Measurements from ENCODE around the gene BEND2. TPM values are rescaled to one million over a fixed set of nuclear protein-coding genes. Genes with fewer than 3 reads are reported as not detected.

The BEND2 gene
- total RNA-seq, 1 experiment from 2014 or later, result not detected

DNA sequence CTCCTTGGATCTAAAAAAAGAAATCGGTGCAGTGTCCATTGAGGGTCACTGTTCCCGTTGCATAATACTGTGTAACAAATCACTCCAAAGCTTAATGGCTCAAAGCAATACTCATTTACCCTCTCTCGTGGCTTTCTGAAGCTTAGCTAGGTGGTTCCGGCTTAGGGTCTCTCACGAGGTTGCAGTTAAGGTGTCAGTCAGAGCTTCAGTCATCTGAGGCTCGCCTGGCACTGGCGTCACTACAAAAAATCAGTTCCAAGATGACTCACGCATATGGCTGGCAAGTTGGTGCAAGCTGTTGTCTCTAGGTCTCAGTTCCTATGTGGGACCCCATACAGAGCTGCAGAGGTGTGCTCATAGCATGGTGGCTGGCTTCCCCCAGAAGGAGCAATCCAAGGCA is 91.0 kb downstream of the BEND2 start:
- POLR2A ChIA-PET, result no interaction called here
- DNase-seq (ENCODE audit: low read depth, low spot score), result no peak
- TF ChIP-seq, protein P1, sequence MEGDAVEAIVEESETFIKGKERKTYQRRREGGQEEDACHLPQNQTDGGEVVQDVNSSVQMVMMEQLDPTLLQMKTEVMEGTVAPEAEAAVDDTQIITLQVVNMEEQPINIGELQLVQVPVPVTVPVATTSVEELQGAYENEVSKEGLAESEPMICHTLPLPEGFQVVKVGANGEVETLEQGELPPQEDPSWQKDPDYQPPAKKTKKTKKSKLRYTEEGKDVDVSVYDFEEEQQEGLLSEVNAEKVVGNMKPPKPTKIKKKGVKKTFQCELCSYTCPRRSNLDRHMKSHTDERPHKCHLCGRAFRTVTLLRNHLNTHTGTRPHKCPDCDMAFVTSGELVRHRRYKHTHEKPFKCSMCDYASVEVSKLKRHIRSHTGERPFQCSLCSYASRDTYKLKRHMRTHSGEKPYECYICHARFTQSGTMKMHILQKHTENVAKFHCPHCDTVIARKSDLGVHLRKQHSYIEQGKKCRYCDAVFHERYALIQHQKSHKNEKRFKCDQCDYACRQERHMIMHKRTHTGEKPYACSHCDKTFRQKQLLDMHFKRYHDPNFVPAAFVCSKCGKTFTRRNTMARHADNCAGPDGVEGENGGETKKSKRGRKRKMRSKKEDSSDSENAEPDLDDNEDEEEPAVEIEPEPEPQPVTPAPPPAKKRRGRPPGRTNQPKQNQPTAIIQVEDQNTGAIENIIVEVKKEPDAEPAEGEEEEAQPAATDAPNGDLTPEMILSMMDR (IDR thresholded peaks at IDR 0.05), result no peak
- Histone ChIP-seq H3K27me3 (ENCODE audit: control insufficient read depth, insufficient read depth, low read length) (no peaks in the 10 kb centered on the region), H3K9me3 (ENCODE audit: control insufficient read depth, insufficient read depth, low read depth, low read length) (no peaks in the 10 kb centered on the region), H3K4me1 (ENCODE audit: control insufficient read depth, insufficient read depth, low read length) (no peaks in the 10 kb centered on the region), H3K27ac (ENCODE audit: low read length) (no peak overlapping the region), H3K4me3 (ENCODE audit: low read depth in 2 of 2, low read length in 2 of 2) (no peak overlapping the region), H3K36me3 (ENCODE audit: control insufficient read depth, insufficient read depth, low read length) (no peaks in the 10 kb centered on the region)
- intact Hi-C loops (cut with micrococcal nuclease; ENCODE audit: unreplicated experiment), result no loop called here
- in situ Hi-C loops (cut with HindIII; ENCODE audit: low pct_unique_long_range_greater_than_20kb, low sequenced_read_pairs), result no loop called here
- no peak for ATAC-seq
- BruUV-seq (replicated peaks), result no TSS peak
- CTCF ChIA-PET, result no interaction called here

DNA sequence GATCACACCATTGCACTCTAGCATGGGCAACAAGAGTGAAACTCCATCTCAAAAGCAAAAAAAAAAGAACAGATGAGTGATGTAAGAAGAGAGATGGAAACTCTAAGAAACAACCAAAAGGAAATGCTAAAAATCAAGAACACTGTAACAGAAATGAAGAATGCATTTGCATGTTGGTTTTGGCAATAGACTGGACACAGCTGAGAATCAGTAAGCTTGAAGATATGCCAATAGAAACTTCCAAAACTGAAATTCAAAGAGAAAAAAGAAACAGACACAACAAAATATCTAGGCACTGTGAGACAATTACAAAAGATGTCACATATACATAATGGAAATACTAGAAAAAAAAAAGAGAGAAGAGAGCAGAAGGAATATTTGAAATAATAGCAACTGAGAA is 93.7 kb downstream of the BEND2 start:
- in situ Hi-C loops (cut with HindIII; ENCODE audit: low pct_unique_long_range_greater_than_20kb, low sequenced_read_pairs) (no loop called here), intact Hi-C loops (cut with micrococcal nuclease; ENCODE audit: unreplicated experiment) (no loop called here)
- no peak overlapping the region for H3K27ac ChIP-seq (ENCODE audit: low read length)
- DNase-seq (ENCODE audit: low read depth, low spot score), result no peak
- H3K36me3 ChIP-seq (ENCODE audit: control insufficient read depth, insufficient read depth, low read length), result no peaks in the 10 kb centered on the region
- no peak overlapping the region for H3K4me3 ChIP-seq (ENCODE audit: low read depth in 2 of 2, low read length in 2 of 2)
- no TSS peak for BruUV-seq (replicated peaks)
- no peaks in the 10 kb centered on the region for H3K27me3 ChIP-seq (ENCODE audit: control insufficient read depth, insufficient read depth, low read length)
- POLR2A ChIA-PET, result no interaction called here
- no peaks in the 10 kb centered on the region for H3K4me1 ChIP-seq (ENCODE audit: control insufficient read depth, insufficient read depth, low read length)
- TF ChIP-seq, protein P2, sequence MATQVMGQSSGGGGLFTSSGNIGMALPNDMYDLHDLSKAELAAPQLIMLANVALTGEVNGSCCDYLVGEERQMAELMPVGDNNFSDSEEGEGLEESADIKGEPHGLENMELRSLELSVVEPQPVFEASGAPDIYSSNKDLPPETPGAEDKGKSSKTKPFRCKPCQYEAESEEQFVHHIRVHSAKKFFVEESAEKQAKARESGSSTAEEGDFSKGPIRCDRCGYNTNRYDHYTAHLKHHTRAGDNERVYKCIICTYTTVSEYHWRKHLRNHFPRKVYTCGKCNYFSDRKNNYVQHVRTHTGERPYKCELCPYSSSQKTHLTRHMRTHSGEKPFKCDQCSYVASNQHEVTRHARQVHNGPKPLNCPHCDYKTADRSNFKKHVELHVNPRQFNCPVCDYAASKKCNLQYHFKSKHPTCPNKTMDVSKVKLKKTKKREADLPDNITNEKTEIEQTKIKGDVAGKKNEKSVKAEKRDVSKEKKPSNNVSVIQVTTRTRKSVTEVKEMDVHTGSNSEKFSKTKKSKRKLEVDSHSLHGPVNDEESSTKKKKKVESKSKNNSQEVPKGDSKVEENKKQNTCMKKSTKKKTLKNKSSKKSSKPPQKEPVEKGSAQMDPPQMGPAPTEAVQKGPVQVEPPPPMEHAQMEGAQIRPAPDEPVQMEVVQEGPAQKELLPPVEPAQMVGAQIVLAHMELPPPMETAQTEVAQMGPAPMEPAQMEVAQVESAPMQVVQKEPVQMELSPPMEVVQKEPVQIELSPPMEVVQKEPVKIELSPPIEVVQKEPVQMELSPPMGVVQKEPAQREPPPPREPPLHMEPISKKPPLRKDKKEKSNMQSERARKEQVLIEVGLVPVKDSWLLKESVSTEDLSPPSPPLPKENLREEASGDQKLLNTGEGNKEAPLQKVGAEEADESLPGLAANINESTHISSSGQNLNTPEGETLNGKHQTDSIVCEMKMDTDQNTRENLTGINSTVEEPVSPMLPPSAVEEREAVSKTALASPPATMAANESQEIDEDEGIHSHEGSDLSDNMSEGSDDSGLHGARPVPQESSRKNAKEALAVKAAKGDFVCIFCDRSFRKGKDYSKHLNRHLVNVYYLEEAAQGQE (IDR thresholded peaks at IDR 0.05; ENCODE audit: insufficient read depth in 1 of 2, low read depth in 2 of 2, low read length in 1 of 2), result no peak
- TF ChIP-seq SIN3A (IDR thresholded peaks at IDR 0.05; ENCODE audit: borderline replicate concordance, insufficient read depth, low read depth, low read length) (no peak), POLR2AphosphoS5 (IDR thresholded peaks at IDR 0.05; ENCODE audit: low read depth, low read length) (no peak), TCF7L2 (IDR thresholded peaks at IDR 0.05; ENCODE audit: low read depth, low read length) (no peak)
- TF ChIP-seq, protein P1 (IDR thresholded peaks at IDR 0.05), result no peak
- H3K9me3 ChIP-seq (ENCODE audit: control insufficient read depth, insufficient read depth, low read depth, low read length), result no peaks in the 10 kb centered on the region
- CTCF ChIA-PET, result no interaction called here
- ATAC-seq, result no peak

DNA sequence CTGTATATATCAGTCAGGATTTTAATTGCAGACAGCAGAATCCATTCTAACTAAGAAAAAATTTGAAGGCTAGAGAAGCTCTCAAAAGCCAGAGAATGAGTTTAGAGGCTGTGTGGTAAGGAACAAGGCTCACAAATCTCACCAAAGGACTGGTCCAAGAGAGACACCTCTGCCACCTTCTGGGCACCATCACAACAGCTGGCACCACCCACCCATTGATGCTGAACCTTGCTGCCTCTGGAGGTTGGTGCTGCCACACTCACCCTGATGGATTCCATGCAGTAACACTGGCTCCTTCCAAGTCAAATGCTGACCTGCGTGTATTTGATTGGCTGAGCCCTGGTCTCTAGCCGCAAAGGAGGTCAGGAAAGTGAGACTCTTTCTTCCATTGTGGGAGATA is 100.8 kb downstream of the BEND2 start:
- no peak for ATAC-seq
- ChIA-PET CTCF (no interaction called here), POLR2A (no interaction called here)

More for the DNA sequence above, 100.8 kb downstream of the BEND2 start:
- Histone ChIP-seq H3K4me3 (ENCODE audit: low read depth in 2 of 2, low read length in 2 of 2) (no peak overlapping the region), H3K4me1 (ENCODE audit: control insufficient read depth, insufficient read depth, low read length) (no peaks in the 10 kb centered on the region), H3K27ac (ENCODE audit: low read length) (no peak overlapping the region), H3K36me3 (ENCODE audit: control insufficient read depth, insufficient read depth, low read length) (no peaks in the 10 kb centered on the region), H3K27me3 (ENCODE audit: control insufficient read depth, insufficient read depth, low read length) (no peaks in the 10 kb centered on the region), H3K9me3 (ENCODE audit: control insufficient read depth, insufficient read depth, low read depth, low read length) (no peaks in the 10 kb centered on the region)
- no peak for TF ChIP-seq TCF7L2 (IDR thresholded peaks at IDR 0.05; ENCODE audit: low read depth, low read length)
- TF ChIP-seq, protein P1 (IDR thresholded peaks at IDR 0.05), result no peak
- TF ChIP-seq POLR2AphosphoS5 (IDR thresholded peaks at IDR 0.05; ENCODE audit: low read depth, low read length), result no peak
- TF ChIP-seq SIN3A (IDR thresholded peaks at IDR 0.05; ENCODE audit: borderline replicate concordance, insufficient read depth, low read depth, low read length), result no peak
- TF ChIP-seq, protein P2 (IDR thresholded peaks at IDR 0.05; ENCODE audit: insufficient read depth in 1 of 2, low read depth in 2 of 2, low read length in 1 of 2), result no peak
- BruUV-seq (replicated peaks), result no TSS peak
- intact Hi-C loops (cut with micrococcal nuclease; ENCODE audit: unreplicated experiment), result no loop called here
- DNase-seq (ENCODE audit: low read depth, low spot score), result no peak
- in situ Hi-C loops (cut with HindIII; ENCODE audit: low pct_unique_long_range_greater_than_20kb, low sequenced_read_pairs), result no loop called here

Data from Panc1 (cell line).